Activated B cell treated with CpG ODN at 0.5 μM for 24 hours (primary cell): ENCODE data around the gene ARFGEF3. TPM values are rescaled to one million over a fixed set of nuclear protein-coding genes. Genes with fewer than 3 reads are reported as not detected.

Source experiments
- ATAC-seq: fragments of 200-7000 bp; cut with Tn5 transposase; one replicate; pipeline ENCODE4 v1.10.0; 2021; ENCODE audit warnings: low read depth, mild to moderate bottlenecking, moderate library complexity
- CTCF ChIA-PET: fragments of 350-600 bp; sonication (Branson Sonifier 250); formaldehyde crosslinking; loops from one replicate; lab custom pipeline; 2021; ENCODE audit warnings: antibody characterized with exemption; lab: Charles Lee
- POLR2A ChIA-PET: fragments of 350-600 bp; sonication (Branson Sonifier 250); formaldehyde crosslinking; loops from one replicate; lab custom pipeline; 2021; ENCODE audit warnings: antibody characterized with exemption; lab: Charles Lee
- DNase-seq: peaks from one replicate; pipeline ENCODE4 v3.0.0; 2022
- H3K27ac Mint-ChIP-seq: one replicate; pipeline ENCODE4 v1.8.0; 2020; ENCODE audit warnings: mixed read lengths
- H3K27me3 Mint-ChIP-seq: one replicate; pipeline ENCODE4 v1.8.0; 2021; ENCODE audit warnings: mixed read lengths
- H3K36me3 Mint-ChIP-seq: one replicate; pipeline ENCODE4 v1.8.0; 2021; ENCODE audit warnings: low read depth, mixed read lengths
- H3K4me1 Mint-ChIP-seq: one replicate; pipeline ENCODE4 v1.8.0; 2021; ENCODE audit warnings: mixed read lengths
- H3K4me3 Mint-ChIP-seq: one replicate; pipeline ENCODE4 v1.8.0; 2020; ENCODE audit warnings: mild to moderate bottlenecking, mixed read lengths
- H3K9me3 Mint-ChIP-seq: one replicate; pipeline ENCODE4 v1.8.0; 2020; ENCODE audit warnings: mixed read lengths
- intact Hi-C: fragments of 100-400 bp; cut with micrococcal nuclease; formaldehyde crosslinking; loops from one replicate; pipeline ENCODE4 v1.15.1; 2024
- total RNA-seq: library from RNA; stranded (reverse); gene quantifications from 2 replicates; pipeline ENCODE4 v1.2.3, GENCODE V29; 2022
- TF ChIP-seq, protein P1 (sequence below): fragments of 200-600 bp; IDR thresholded peaks from one replicate; pipeline ENCODE4 v1.8.0; 2022; ENCODE audit warnings: antibody characterized with exemption, mild to moderate bottlenecking

The ARFGEF3 gene
- total RNA-seq, 1 donor from 2014 or later: 0.02 TPM

DNA sequence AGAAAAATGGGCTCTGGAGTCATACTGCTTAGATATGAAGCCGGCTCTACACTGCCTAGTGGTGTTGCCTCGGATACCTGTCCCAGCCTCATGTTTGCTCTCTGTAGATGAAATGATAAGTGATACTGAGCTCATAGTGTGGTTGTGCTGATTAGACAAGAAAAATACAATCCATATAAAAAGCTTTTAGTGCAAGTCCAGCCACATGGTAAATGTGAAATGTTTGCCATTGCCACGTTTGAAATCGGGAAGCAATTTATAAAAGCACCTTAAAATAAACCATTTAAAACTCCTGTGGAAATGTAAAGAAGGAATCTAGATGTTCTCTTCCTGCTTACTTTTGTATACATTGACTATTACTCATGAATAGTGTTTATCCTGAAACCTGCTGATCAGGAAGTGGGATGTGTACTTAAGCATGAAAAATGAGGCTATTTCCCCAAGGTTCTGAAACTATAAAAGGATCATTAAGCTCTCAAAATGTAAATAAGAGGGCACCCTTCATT lies 69.7 kb downstream of the ARFGEF3 start:
- intact Hi-C loops: no loop called here
- ChIA-PET CTCF (no interaction called here), POLR2A (no interaction called here)
- H3K27me3 Mint-ChIP-seq: peaks cover 22% of the 10 kb centered on the region
- H3K4me1 Mint-ChIP-seq: peaks cover 16% of the 10 kb centered on the region
- no peak overlapping the region for H3K4me3 Mint-ChIP-seq
- TF ChIP-seq, protein P1, sequence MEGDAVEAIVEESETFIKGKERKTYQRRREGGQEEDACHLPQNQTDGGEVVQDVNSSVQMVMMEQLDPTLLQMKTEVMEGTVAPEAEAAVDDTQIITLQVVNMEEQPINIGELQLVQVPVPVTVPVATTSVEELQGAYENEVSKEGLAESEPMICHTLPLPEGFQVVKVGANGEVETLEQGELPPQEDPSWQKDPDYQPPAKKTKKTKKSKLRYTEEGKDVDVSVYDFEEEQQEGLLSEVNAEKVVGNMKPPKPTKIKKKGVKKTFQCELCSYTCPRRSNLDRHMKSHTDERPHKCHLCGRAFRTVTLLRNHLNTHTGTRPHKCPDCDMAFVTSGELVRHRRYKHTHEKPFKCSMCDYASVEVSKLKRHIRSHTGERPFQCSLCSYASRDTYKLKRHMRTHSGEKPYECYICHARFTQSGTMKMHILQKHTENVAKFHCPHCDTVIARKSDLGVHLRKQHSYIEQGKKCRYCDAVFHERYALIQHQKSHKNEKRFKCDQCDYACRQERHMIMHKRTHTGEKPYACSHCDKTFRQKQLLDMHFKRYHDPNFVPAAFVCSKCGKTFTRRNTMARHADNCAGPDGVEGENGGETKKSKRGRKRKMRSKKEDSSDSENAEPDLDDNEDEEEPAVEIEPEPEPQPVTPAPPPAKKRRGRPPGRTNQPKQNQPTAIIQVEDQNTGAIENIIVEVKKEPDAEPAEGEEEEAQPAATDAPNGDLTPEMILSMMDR: no peak
- H3K27ac Mint-ChIP-seq: no peak overlapping the region
- no peak for ATAC-seq
- no peak for DNase-seq
- no peaks in the 10 kb centered on the region for H3K9me3 Mint-ChIP-seq
- H3K36me3 Mint-ChIP-seq: no peaks in the 10 kb centered on the region

DNA sequence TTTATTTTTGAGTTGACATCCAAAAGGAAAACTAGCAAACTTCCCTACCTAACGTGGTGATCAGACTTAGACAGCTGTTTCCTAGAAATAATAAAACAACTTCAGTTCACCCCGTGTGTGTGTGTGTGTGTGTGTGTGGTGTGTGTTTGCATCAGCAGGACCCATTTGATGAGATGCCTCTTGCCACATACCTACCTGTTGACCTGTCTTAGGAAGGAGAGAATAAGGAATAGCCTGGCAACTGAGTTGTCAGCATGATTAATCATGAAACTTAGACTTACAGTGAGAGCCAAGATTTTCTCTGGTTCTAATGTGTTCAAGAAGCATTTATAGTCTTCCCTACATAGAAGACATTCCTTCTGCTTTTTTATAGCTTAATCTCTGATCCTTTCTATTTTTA lies 72.6 kb downstream of the ARFGEF3 start:
- Mint-ChIP-seq H3K4me3 (no peak overlapping the region), H3K27ac (no peak overlapping the region), H3K36me3 (no peaks in the 10 kb centered on the region), H3K4me1 (peaks cover 16% of the 10 kb centered on the region), H3K9me3 (no peaks in the 10 kb centered on the region), H3K27me3 (peaks cover 11% of the 10 kb centered on the region)
- intact Hi-C loops: no loop called here
- no peak for DNase-seq
- TF ChIP-seq, protein P1: no peak
- CTCF ChIA-PET: no interaction called here
- POLR2A ChIA-PET: no interaction called here
- ATAC-seq: no peak

DNA sequence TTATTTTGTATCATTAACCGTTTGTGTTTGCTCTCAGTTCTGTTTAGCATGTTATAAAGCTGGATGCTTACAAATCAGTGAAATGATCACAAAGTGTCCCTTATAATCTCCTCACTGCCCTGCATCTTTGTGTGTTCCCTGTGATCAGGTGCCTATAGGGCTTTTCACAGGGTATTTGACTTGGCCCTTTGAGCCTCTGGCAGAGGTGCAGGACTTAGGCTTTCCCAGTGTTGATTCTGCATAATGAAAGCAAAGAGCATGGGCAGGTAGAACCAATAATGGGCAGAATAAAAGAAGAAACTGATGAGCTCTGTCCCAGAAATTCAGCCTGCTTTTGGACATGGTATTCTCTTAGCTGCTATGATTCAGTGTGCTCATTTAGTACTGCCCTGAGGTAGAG lies 73.5 kb downstream of the ARFGEF3 start:
- Mint-ChIP-seq H3K9me3 (no peaks in the 10 kb centered on the region), H3K4me1 (peaks cover 16% of the 10 kb centered on the region), H3K36me3 (no peaks in the 10 kb centered on the region), H3K27ac (no peak overlapping the region), H3K4me3 (no peak overlapping the region), H3K27me3 (peaks cover 11% of the 10 kb centered on the region)
- intact Hi-C loops: no loop called here
- TF ChIP-seq, protein P1: no peak
- ChIA-PET POLR2A (no interaction called here), CTCF (no interaction called here)
- ATAC-seq: no peak
- no peak for DNase-seq

DNA sequence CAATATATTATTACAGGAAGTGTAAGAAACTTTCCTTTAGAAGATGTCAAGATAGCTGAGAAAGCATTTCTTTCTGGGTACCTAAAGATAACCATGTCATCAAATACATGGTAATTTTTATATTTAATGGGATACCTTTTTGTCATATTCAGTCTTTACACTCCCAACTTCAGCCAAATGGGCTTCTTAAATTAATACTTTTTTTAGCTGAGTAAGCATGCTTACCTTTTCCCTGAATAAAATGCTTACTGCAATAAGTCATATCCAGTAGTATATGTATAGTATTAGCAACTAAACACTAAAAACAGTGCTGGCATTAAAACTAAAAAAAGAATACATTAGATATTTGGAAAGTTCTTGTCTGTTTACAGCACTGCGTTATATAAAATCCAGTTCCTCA lies 74.0 kb downstream of the ARFGEF3 start:
- intact Hi-C loops: no loop called here
- H3K9me3 Mint-ChIP-seq: no peaks in the 10 kb centered on the region
- H3K4me1 Mint-ChIP-seq: peaks cover 16% of the 10 kb centered on the region
- H3K36me3 Mint-ChIP-seq: no peaks in the 10 kb centered on the region
- H3K4me3 Mint-ChIP-seq: no peak overlapping the region
- ATAC-seq (no peak), DNase-seq (no peak)
- H3K27me3 Mint-ChIP-seq: peaks cover 11% of the 10 kb centered on the region
- ChIA-PET CTCF (no interaction called here), POLR2A (no interaction called here)
- TF ChIP-seq, protein P1: no peak
- H3K27ac Mint-ChIP-seq: no peak overlapping the region

DNA sequence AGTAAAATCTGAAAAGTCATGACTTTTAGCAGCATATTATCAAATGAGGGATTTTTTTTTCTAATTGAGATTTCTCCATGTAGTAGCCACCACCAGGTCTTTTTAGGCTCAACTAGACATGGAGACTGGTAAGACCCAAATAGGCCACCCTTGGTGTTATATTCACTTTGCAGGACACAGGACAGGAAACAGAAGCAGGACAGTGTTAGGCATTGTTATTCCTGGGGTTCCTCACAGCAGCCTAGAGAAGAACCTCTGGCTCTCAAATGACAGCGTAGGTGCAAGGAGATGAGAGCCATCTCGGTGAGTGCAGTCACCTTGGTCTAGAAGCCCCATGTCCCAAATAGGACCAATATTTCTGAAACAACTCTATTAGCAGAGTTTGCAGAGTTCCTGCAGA lies 75.7 kb downstream of the ARFGEF3 start:
- Mint-ChIP-seq H3K36me3 (no peaks in the 10 kb centered on the region), H3K27me3 (peaks cover 6% of the 10 kb centered on the region), H3K4me1 (peaks cover 4% of the 10 kb centered on the region), H3K27ac (no peak overlapping the region), H3K9me3 (no peaks in the 10 kb centered on the region), H3K4me3 (no peak overlapping the region)
- POLR2A ChIA-PET: no interaction called here
- ATAC-seq (no peak), DNase-seq (no peak)
- intact Hi-C loops: no loop called here
- CTCF ChIA-PET: no interaction called here
- TF ChIP-seq, protein P1: no peak
